ENCODE data around the gene GREB1. TPM values are rescaled to one million over a fixed set of nuclear protein-coding genes. Genes with fewer than 3 reads are reported as not detected.
A peak's percentile ranks its signal among the peaks of the same experiment; 100 is the strongest.

The GREB1 gene
- total RNA-seq, 4 donors from 2014 or later = 8.1 to 74.3 (median 26.7) TPM

DNA sequence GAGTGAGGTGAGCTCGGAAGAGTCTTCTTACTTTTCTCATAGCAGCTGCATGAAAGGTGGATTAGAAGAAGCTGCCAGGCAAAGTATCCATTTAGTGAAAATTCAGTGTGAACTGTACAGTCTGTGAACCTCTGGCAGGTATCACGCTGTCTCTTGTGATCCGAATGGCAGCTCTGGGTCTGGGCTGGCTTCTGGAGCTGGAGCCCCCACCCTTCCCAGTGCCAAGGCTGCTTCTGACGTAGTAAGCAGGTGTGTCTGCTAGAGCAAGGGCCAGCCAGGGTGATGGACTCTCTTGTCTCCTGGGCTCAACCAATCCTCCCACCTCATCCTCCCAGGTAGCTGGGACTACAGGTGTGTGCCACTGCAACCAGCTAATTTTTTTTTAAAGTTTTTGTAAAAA is 150.1 kb downstream of the GREB1 start:
- no peak for DNase-seq (ENCODE audit: low spot score in 2 of 2)
- no peaks in the 10 kb centered on the region for H3K9me3 ChIP-seq
- TF ChIP-seq, protein P1, sequence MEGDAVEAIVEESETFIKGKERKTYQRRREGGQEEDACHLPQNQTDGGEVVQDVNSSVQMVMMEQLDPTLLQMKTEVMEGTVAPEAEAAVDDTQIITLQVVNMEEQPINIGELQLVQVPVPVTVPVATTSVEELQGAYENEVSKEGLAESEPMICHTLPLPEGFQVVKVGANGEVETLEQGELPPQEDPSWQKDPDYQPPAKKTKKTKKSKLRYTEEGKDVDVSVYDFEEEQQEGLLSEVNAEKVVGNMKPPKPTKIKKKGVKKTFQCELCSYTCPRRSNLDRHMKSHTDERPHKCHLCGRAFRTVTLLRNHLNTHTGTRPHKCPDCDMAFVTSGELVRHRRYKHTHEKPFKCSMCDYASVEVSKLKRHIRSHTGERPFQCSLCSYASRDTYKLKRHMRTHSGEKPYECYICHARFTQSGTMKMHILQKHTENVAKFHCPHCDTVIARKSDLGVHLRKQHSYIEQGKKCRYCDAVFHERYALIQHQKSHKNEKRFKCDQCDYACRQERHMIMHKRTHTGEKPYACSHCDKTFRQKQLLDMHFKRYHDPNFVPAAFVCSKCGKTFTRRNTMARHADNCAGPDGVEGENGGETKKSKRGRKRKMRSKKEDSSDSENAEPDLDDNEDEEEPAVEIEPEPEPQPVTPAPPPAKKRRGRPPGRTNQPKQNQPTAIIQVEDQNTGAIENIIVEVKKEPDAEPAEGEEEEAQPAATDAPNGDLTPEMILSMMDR (IDR thresholded peaks at IDR 0.05) = no peak
- TF ChIP-seq EP300 (IDR thresholded peaks at IDR 0.05) = no peak
- TF ChIP-seq POLR2A (IDR thresholded peaks at IDR 0.05) = no peak
- WGBS, 2 donors = 84 to 87% methylated on average over 4 of the region's 4 CpGs
- H3K4me1 ChIP-seq = peaks cover 0 to 38% (median 34%) of the 10 kb centered on the region in 4 donors
- H3K36me3 ChIP-seq = no peaks in the 10 kb centered on the region
- H3K27me3 ChIP-seq = peaks cover 0 to under 1% of the 10 kb centered on the region in 2 donors
- H3K4me3 ChIP-seq = no peak overlapping the region
- no peak overlapping the region for H3K27ac ChIP-seq

DNA sequence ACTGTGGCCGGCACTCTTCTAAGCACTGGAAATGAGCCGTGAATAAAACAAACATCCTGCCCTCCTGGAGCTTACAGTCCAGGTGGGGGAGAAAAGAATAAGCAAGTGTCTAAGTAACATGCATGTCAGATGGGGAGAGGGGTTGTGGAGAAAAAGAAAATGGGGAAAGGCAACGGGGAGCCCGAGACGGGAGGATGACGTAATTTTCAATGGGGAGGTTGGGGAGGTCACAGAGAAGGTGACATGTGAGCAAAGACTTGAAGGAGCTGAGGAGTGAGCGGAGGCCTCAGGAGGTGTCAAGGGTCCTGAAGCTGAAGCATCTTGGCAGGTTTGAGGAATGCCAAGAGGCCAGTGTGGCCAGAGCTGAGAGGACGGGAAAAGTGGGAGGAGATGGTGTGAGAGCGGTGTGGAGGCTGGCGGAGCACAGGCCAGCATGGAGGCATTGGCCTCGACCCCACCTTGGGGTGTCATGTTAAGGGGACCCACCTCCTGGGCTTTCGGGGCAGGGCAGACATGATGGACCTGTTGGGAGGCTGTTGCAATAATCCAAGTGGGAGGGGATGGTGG is 151.1 kb downstream of the GREB1 start:
- Histone ChIP-seq H3K27ac (no peak overlapping the region), H3K36me3 (no peaks in the 10 kb centered on the region), H3K27me3 (no peaks in the 10 kb centered on the region), H3K4me1 (peaks cover 0 to 38% (median 32%) of the 10 kb centered on the region in 4 donors), H3K4me3 (no peak overlapping the region), H3K9me3 (no peaks in the 10 kb centered on the region)
- DNase-seq (ENCODE audit: low spot score in 2 of 2) = no peak
- 82 to 89% methylated on average over 12 of the region's 12 CpGs for WGBS, 2 donors
- TF ChIP-seq, protein P1 (IDR thresholded peaks at IDR 0.05) = no peak
- no peak for TF ChIP-seq EP300 (IDR thresholded peaks at IDR 0.05)
- no peak for TF ChIP-seq POLR2A (IDR thresholded peaks at IDR 0.05)

DNA sequence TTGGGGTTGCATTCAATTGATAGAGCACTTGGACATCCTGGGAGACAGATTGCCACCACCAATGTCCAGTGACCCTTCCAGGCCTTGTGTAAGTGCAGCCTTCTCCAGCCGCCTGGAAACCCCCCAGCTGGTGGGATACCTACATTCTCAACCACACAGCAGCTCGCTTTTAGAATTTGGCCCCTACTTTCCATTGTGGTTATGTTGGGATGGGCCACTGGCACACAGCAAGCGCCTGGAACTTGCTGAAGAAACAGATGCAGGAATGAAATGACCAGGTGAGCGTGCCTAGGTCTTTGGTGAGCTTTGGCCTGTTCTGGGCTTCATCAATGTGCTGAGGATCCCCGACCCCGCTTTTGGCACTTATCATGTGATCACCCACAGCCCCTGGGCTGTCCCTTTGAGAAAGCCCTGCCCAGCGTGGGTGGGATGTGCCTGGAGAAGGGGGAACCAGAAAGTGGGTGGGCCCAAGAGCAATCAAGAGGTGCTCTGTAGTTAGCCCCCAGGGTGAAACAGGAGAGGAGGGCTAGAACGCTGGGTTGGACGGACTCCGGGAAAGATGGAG is 152.1 kb downstream of the GREB1 start:
- no peaks in the 10 kb centered on the region for H3K36me3 ChIP-seq
- no peaks in the 10 kb centered on the region for H3K27me3 ChIP-seq
- no peaks in the 10 kb centered on the region for H3K9me3 ChIP-seq
- no peak overlapping the region for H3K4me3 ChIP-seq
- no peak for DNase-seq (ENCODE audit: low spot score in 2 of 2)
- no peak overlapping the region for H3K27ac ChIP-seq
- H3K4me1 ChIP-seq = peaks cover 0 to 29% (median 24%) of the 10 kb centered on the region in 4 donors
- TF ChIP-seq, protein P1 (IDR thresholded peaks at IDR 0.05) = no peak
- TF ChIP-seq EP300 (IDR thresholded peaks at IDR 0.05) (no peak), POLR2A (IDR thresholded peaks at IDR 0.05) (no peak)
- 90 to 93% methylated on average over 10 of the region's 10 CpGs for WGBS, 2 donors

DNA sequence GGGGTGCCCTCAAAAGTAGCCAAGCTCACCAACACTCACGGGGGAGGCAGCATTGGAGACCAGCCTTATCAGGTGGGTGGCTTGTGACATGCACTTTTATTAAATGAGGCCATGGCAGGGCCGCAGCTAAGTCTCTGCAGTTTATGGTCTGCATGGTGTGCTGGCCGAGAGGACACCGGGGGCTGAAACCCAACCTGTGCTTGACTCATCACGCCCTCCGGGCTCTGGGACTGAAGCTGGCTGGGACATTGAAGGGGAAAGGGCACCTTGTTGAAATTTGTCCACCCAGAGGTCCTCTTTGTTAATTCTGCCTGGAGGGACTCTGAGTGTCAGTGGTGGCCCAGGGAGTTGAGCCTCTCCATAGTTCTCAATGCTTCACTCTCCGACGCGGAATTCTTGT is 153.9 kb downstream of the GREB1 start:
- peak overlapping the region in 2 of 4 donors; percentile 11 to 13 for H3K4me3 ChIP-seq
- H3K9me3 ChIP-seq = no peaks in the 10 kb centered on the region
- peak overlapping the region in 2 of 4 donors; percentile 74 to 81 for H3K27ac ChIP-seq
- peaks cover 0 to 21% (median 13%) of the 10 kb centered on the region in 4 donors for H3K4me1 ChIP-seq
- no peaks in the 10 kb centered on the region for H3K27me3 ChIP-seq
- no peaks in the 10 kb centered on the region for H3K36me3 ChIP-seq
- 82 to 83% methylated on average over 9 of the region's 9 CpGs for WGBS, 2 donors
- no peak for DNase-seq (ENCODE audit: low spot score in 2 of 2)
- TF ChIP-seq EP300 (IDR thresholded peaks at IDR 0.05) (no peak), POLR2A (IDR thresholded peaks at IDR 0.05) (no peak)
- TF ChIP-seq, protein P1 (IDR thresholded peaks at IDR 0.05) = no peak

Measured in tibial nerve (tissue), 4 donors.